Measurements from ENCODE around the gene TTL.

DNA sequence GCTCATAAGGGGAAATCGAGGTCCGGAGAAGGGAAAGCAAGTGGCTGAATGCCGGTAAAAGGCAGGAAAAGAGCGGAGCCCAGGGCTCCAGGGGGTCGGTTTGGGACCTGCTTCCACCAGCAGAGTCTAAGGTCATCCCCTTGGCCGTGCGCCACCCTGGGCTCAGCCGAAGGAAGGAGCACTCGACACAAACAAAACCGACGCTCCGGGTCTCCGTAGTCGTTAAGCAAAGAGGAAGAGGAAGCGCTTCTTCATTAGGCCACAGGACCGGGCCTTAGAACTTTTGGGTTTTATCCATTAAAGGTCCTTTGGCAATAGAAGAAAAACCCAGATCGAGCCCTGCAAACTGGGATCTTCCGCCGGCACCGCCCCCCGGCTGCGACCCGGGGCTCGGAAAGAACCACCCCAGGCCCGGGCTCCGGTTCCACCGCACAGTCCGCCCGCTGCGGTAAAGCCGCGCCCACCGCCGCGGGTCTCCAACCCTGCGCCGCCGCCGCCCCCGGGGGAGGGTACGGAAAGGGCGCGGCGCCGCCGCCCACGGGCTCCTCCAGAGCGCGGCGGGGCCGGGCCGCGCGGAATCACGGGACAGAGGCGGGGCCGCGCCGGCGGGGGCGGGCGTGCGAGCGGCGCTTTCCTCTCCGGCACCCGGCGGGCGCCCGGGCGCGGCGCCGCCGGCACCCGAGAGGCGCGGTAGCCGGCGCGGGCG is at the start of gene TTL:
- TF ChIP-seq NR3C1 (CRISPR knock-in tag; IDR thresholded peaks at IDR 0.05) (no peak), FIP1L1 (IDR thresholded peaks at IDR 0.05; ENCODE audit: borderline replicate concordance, insufficient read depth, low read depth, low read length) (no peak), EP300 (IDR thresholded peaks at IDR 0.05; ENCODE audit: low read depth in 2 of 2, low read length in 2 of 2) (no peak), EP300 (CRISPR knock-in tag; IDR thresholded peaks at IDR 0.05; ENCODE audit: borderline replicate concordance) (no peak), ZNF350 (CRISPR knock-in tag; IDR thresholded peaks at IDR 0.05; ENCODE audit: borderline replicate concordance, low read depth) (no peak)
- TF ChIP-seq, protein P1, sequence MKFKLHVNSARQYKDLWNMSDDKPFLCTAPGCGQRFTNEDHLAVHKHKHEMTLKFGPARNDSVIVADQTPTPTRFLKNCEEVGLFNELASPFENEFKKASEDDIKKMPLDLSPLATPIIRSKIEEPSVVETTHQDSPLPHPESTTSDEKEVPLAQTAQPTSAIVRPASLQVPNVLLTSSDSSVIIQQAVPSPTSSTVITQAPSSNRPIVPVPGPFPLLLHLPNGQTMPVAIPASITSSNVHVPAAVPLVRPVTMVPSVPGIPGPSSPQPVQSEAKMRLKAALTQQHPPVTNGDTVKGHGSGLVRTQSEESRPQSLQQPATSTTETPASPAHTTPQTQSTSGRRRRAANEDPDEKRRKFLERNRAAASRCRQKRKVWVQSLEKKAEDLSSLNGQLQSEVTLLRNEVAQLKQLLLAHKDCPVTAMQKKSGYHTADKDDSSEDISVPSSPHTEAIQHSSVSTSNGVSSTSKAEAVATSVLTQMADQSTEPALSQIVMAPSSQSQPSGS (CRISPR knock-in tag; IDR thresholded peaks at IDR 0.05) = no peak
- TF ChIP-seq, protein P2, sequence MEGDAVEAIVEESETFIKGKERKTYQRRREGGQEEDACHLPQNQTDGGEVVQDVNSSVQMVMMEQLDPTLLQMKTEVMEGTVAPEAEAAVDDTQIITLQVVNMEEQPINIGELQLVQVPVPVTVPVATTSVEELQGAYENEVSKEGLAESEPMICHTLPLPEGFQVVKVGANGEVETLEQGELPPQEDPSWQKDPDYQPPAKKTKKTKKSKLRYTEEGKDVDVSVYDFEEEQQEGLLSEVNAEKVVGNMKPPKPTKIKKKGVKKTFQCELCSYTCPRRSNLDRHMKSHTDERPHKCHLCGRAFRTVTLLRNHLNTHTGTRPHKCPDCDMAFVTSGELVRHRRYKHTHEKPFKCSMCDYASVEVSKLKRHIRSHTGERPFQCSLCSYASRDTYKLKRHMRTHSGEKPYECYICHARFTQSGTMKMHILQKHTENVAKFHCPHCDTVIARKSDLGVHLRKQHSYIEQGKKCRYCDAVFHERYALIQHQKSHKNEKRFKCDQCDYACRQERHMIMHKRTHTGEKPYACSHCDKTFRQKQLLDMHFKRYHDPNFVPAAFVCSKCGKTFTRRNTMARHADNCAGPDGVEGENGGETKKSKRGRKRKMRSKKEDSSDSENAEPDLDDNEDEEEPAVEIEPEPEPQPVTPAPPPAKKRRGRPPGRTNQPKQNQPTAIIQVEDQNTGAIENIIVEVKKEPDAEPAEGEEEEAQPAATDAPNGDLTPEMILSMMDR (CRISPR knock-in tag; IDR thresholded peaks at IDR 0.05) = no peak; the same call in 1 of the 2 replicates
